Smooth muscle cell (in vitro differentiated cells): ENCODE results near the gene PLXNA2. TPM values are rescaled to one million over a fixed set of nuclear protein-coding genes. Genes with fewer than 3 reads are reported as not detected.

Experiments
- DNase-seq: peaks from one replicate; lab custom pipeline; 2025; ENCODE audit not compliant: unreplicated experiment; lab: John Stamatoyannopoulos, UW
- H2AFZ ChIP-seq: fragments of 200-600 bp; sonication (generic); 2 replicates; pipeline ENCODE4 v1.6.0; 2016; ENCODE audit warnings: antibody characterized with exemption, low read depth, mild to moderate bottlenecking
- H3F3A ChIP-seq: fragments of 200-600 bp; sonication (generic); 2 replicates; pipeline ENCODE4 v1.6.0; 2017; ENCODE audit warnings: antibody characterized with exemption, low read depth
- H3K27ac ChIP-seq: fragments of 200-600 bp; sonication (generic); 2 replicates; pipeline ENCODE4 v1.5.1; 2016; ENCODE audit warnings: low read depth, mild to moderate bottlenecking
- H3K27me3 ChIP-seq: fragments of 200-600 bp; sonication (generic); 2 replicates; pipeline ENCODE4 v1.6.1; 2016; ENCODE audit warnings: low read depth, mild to moderate bottlenecking
- H3K36me3 ChIP-seq: fragments of 200-600 bp; sonication (generic); 2 replicates; pipeline ENCODE4 v1.5.1; 2016; ENCODE audit warnings: low read depth
- H3K4me1 ChIP-seq: fragments of 200-600 bp; sonication (generic); 2 replicates; pipeline ENCODE4 v1.5.1; 2016; ENCODE audit warnings: low read depth
- H3K4me2 ChIP-seq: fragments of 200-600 bp; sonication (generic); 2 replicates; pipeline ENCODE4 v1.6.0; 2016; ENCODE audit warnings: mild to moderate bottlenecking
- H3K4me3 ChIP-seq: fragments of 200-600 bp; sonication (generic); 2 replicates; pipeline ENCODE4 v1.5.1; 2016; ENCODE audit warnings: mild to moderate bottlenecking
- H3K79me2 ChIP-seq: fragments of 200-600 bp; sonication (generic); 2 replicates; pipeline ENCODE4 v1.6.0; 2016; ENCODE audit warnings: low read depth, mild to moderate bottlenecking
- H3K9ac ChIP-seq: fragments of 200-600 bp; sonication (generic); 2 replicates; pipeline ENCODE4 v1.6.0; 2016; ENCODE audit warnings: low read depth
- H3K9me3 ChIP-seq: fragments of 200-600 bp; sonication (generic); replicated peaks from 2 replicates; pipeline ENCODE4 v1.5.1; 2016; ENCODE audit warnings: low read depth
- H4K20me1 ChIP-seq: fragments of 200-600 bp; sonication (generic); 2 replicates; pipeline ENCODE4 v1.6.0; 2016; ENCODE audit warnings: low read depth
- CTCF ChIP-seq: fragments of 200-600 bp; sonication (generic); IDR thresholded peaks from 2 replicates; pipeline ENCODE4 v1.5.1; 2017; ENCODE audit warnings: borderline replicate concordance, mild to moderate bottlenecking, antibody characterized with exemption; ENCODE audit not compliant: insufficient read depth, poor library complexity, severe bottlenecking
- WGBS: methylation state at CpG from one replicate; pipeline ENCODE4 v1.1.7; 2016; ENCODE audit warnings: low lambda C conversion rate; 5-methylcytosine and 5-hydroxymethylcytosine counted together
- polyA plus RNA-seq: library from polyadenylated mRNA; unstranded; fragments of >200 nt; fragmentation: Nextera tagmentation; extraction: Ambion mirVana; gene quantifications from 2 replicates; pipeline ENCODE4 v1.2.1, GENCODE V29; 2016
- total RNA-seq: library from RNA; depleted of rRNA; stranded (reverse); fragments of >200 nt; gene quantifications from 2 replicates; pipeline ENCODE4 v1.2.3, GENCODE V29; 2014

The PLXNA2 gene
- total and polyA plus RNA-seq, 2 experiments from 2014 or later = 8.2 to 8.7 TPM

- no peak for TF ChIP-seq CTCF
- H3K9ac ChIP-seq = no peak overlapping the region
- no peaks in the 10 kb centered on the region for H3K27me3 ChIP-seq
- WGBS = 91% methylated on average over 4 of the region's 4 CpGs
- no peaks in the 10 kb centered on the region for H4K20me1 ChIP-seq
- no peak overlapping the region for H2AFZ ChIP-seq
- no peaks in the 10 kb centered on the region for H3K79me2 ChIP-seq
- no peaks in the 10 kb centered on the region for H3K9me3 ChIP-seq
- no peak overlapping the region for H3K27ac ChIP-seq
- H3K36me3 ChIP-seq = no peaks in the 10 kb centered on the region
- no peak overlapping the region for H3K4me2 ChIP-seq
- no peak for DNase-seq
- H3F3A ChIP-seq = no peaks in the 10 kb centered on the region
- no peak overlapping the region for H3K4me3 ChIP-seq
- H3K4me1 ChIP-seq = no peaks in the 10 kb centered on the region
Measured at GRCh38 chr1:208069908-208070307, 174.3 kb downstream of the PLXNA2 start.

GRCh38 chr1:208069317-208069716, 174.9 kb downstream of the PLXNA2 start:
- no peaks in the 10 kb centered on the region for H3K36me3 ChIP-seq

GRCh38 chr1:208068908-208069307, 175.3 kb downstream of the PLXNA2 start:
- Histone ChIP-seq H3K27ac (no peak overlapping the region), H2AFZ (no peak overlapping the region), H3K9ac (no peak overlapping the region), H3K4me3 (no peak overlapping the region), H3K9me3 (no peaks in the 10 kb centered on the region), H3F3A (no peaks in the 10 kb centered on the region), H3K36me3 (no peaks in the 10 kb centered on the region), H3K79me2 (no peaks in the 10 kb centered on the region), H3K4me1 (no peaks in the 10 kb centered on the region), H3K27me3 (no peaks in the 10 kb centered on the region), H4K20me1 (no peaks in the 10 kb centered on the region), H3K4me2 (no peak overlapping the region)
- TF ChIP-seq CTCF = no peak
- no peak for DNase-seq
- 90% methylated on average over 3 of the region's 3 CpGs for WGBS

More at GRCh38 chr1:208069317-208069716, 174.9 kb downstream of the PLXNA2 start:
- no peak for TF ChIP-seq CTCF
- Histone ChIP-seq H4K20me1 (no peaks in the 10 kb centered on the region), H3K4me3 (no peak overlapping the region), H3F3A (no peaks in the 10 kb centered on the region), H3K4me1 (no peaks in the 10 kb centered on the region), H3K4me2 (no peak overlapping the region), H3K9ac (no peak overlapping the region), H2AFZ (no peak overlapping the region), H3K9me3 (no peaks in the 10 kb centered on the region), H3K79me2 (no peaks in the 10 kb centered on the region), H3K27me3 (no peaks in the 10 kb centered on the region), H3K27ac (no peak overlapping the region)
- DNase-seq = no peak
- 89% methylated on average over 8 of the region's 8 CpGs for WGBS

GRCh38 chr1:208068407-208068806, 175.8 kb downstream of the PLXNA2 start:
- Histone ChIP-seq H3K4me3 (no peak overlapping the region), H3K9ac (no peak overlapping the region), H3K36me3 (no peaks in the 10 kb centered on the region), H3K9me3 (no peaks in the 10 kb centered on the region), H3F3A (no peaks in the 10 kb centered on the region), H3K79me2 (no peaks in the 10 kb centered on the region), H3K4me2 (no peak overlapping the region), H2AFZ (no peak overlapping the region), H3K27me3 (no peaks in the 10 kb centered on the region), H3K27ac (no peak overlapping the region), H3K4me1 (no peaks in the 10 kb centered on the region), H4K20me1 (no peaks in the 10 kb centered on the region)
- DNase-seq = no peak
- no peak for TF ChIP-seq CTCF
- 92% methylated on average over 7 of the region's 7 CpGs for WGBS
